NCI-H2227 (cell line): ENCODE data around the gene STRIP2.
"Not testable (repeated sequence)": the region's sequence is repeated elsewhere in the genome, so short reads cannot be mapped to it uniquely, and the experiment has no call there.

Source experiments
- DNase-seq: peaks from one replicate; lab custom pipeline; 2025; ENCODE audit not compliant: unreplicated experiment; lab: John Stamatoyannopoulos, UW

STRIP2 gene

DNA sequence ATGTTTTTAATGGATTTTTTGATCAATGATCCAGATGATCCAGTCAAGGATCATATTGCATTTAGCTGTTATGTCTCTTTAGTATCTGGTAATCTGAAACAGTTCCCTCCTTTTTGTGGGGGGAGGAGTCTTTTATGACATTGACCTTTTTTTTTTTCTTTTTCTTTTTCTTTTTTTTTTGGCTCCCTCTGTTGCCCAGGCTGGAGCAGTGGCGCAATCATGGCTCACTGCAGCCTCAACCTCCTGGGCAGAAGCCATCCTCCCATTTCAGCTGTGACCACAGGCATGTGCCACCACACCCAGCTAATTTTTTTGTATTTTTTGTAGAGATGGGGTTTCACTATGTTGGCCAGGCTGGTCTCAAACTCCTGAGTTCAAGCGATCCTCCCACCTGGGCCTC lies 90.2 kb downstream of the STRIP2 start:
- DNase-seq, result not testable (repeated sequence)

GRCh38 chr7:129525225-129525862 lies 91.1 kb downstream of the STRIP2 start:
- DNase-seq, result no peak

DNA sequence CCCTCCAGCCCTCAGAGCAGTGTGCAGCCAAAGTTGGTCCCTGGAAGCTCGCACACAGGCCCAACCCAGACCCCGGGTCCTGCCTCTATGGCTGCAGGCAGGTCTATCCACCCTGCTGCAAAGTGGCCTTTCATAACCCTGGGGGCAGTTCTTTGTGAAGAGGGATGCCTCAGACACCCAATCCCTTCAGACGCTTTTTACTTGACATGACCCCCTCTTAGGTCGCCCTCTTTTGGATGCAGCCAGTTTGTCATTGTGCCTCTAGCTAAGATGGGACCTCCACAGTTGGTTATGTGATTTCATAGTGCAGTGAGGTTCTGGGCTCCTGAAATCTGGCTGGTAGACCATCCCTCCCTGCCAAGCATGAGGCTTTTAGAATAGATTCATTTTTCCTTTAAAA lies 95.4 kb downstream of the STRIP2 start:
- no peak for DNase-seq

DNA sequence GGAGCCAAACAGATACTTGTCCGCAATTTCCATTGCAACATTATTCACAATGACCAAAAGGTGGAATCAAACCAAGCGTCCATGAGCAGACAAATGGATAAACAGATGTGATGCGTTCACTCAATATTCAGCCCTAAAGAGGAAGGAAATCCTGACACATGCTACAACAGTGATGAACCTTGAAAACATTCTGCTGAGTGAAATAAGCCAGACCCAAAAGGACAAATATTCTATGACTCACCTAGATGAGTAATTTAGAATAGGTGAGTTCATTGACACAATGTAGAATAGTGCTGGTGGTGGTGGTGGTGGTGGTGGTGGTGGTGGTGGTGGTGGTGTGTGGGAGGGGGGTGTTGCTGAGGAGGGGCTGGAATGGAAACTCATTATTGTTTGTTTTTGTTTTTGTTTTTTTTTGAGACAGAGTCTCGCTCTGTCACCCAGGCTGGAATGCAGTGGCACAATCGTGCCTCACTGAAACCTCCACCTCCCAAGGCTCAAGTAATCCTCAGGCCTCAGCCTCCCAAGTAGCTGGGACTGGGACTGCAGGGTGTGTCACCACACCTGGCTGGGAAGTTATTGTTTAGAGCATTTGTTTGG lies 96.7 kb downstream of the STRIP2 start:
- no peak for DNase-seq

GRCh38 chr7:129531721-129532120 lies 97.5 kb downstream of the STRIP2 start:
- DNase-seq, result no peak

- no peak for DNase-seq
Observed at GRCh38 chr7:129532375-129532774, 98.1 kb downstream of the STRIP2 start.

GRCh38 chr7:129534558-129535274 lies 100.5 kb downstream of the STRIP2 start:
- not testable (repeated sequence) for DNase-seq

- no peak for DNase-seq
Observed at GRCh38 chr7:129535896-129536295, 101.7 kb downstream of the STRIP2 start.

GRCh38 chr7:129536323-129536722 lies 102.1 kb downstream of the STRIP2 start:
- no peak for DNase-seq
